ENCODE measurements around the gene TPM3. TPM values are rescaled to one million over a fixed set of nuclear protein-coding genes. Genes with fewer than 3 reads are reported as not detected.

The TPM3 gene
- total and polyA plus RNA-seq, 10 donors = 221 to 596 (median 429) TPM

GRCh38 chr1:154142358-154142757, 49.5 kb downstream of the TPM3 start:
- intact Hi-C loops (cut with DNase I; ENCODE audit: low total_unique reads) = loop anchor here (10.0 kb wide), 1 partner anchor 128 kb away; no protein-coding TSS in a partner anchor
- TF ChIP-seq POLR2A (IDR thresholded peaks at IDR 0.05) = no peak
- no peak for TF ChIP-seq POLR2AphosphoS5 (IDR thresholded peaks at IDR 0.05)
- TF ChIP-seq, protein P1, sequence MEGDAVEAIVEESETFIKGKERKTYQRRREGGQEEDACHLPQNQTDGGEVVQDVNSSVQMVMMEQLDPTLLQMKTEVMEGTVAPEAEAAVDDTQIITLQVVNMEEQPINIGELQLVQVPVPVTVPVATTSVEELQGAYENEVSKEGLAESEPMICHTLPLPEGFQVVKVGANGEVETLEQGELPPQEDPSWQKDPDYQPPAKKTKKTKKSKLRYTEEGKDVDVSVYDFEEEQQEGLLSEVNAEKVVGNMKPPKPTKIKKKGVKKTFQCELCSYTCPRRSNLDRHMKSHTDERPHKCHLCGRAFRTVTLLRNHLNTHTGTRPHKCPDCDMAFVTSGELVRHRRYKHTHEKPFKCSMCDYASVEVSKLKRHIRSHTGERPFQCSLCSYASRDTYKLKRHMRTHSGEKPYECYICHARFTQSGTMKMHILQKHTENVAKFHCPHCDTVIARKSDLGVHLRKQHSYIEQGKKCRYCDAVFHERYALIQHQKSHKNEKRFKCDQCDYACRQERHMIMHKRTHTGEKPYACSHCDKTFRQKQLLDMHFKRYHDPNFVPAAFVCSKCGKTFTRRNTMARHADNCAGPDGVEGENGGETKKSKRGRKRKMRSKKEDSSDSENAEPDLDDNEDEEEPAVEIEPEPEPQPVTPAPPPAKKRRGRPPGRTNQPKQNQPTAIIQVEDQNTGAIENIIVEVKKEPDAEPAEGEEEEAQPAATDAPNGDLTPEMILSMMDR (IDR thresholded peaks at IDR 0.05 in 8 of 11, conservative IDR thresholded peaks at IDR 0.05 in 3 of 11) = no peak

DNA sequence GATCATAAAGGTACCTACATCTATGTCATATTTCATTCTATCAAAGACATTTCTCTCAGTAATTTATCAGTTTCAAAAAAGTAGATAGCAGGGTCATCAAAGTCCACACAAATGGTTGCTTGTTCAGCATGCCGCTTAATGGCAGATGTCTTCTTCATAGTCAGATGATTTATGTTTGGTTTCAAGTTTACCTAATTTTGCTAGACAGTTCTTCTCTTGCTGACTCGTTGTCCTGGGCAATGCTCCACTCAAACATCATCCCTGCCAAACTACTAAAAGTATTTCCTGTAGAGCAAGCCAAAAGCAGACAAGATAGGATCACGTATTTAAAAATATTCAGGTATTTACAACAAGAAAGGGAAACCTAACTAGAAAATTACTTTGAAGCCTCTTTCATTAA, 50.7 kb downstream of the TPM3 start:
- 54 to 63% (median 57%) methylated on average over 3 of the region's 3 CpGs for WGBS, 5 donors
- Histone ChIP-seq H3K4me1 (no peaks in the 10 kb centered on the region), H3K27me3 (replicated peaks in 1 of 7) (no peaks in the 10 kb centered on the region), H3K27ac (no peak overlapping the region), H3K9me3 (no peaks in the 10 kb centered on the region), H3K36me3 (no peaks in the 10 kb centered on the region), H3K4me3 (no peak overlapping the region)
- TF ChIP-seq, protein P1 (IDR thresholded peaks at IDR 0.05 in 8 of 11, conservative IDR thresholded peaks at IDR 0.05 in 3 of 11) = no peak
- no peak for TF ChIP-seq POLR2A (IDR thresholded peaks at IDR 0.05)
- TF ChIP-seq POLR2AphosphoS5 (IDR thresholded peaks at IDR 0.05) = no peak
- intact Hi-C loops (cut with DNase I; ENCODE audit: low total_unique reads) = loop anchor here (10.0 kb wide), 1 partner anchor 126 kb away; no protein-coding TSS in a partner anchor
- DNase-seq = no peak

More at GRCh38 chr1:154142358-154142757, 49.5 kb downstream of the TPM3 start:
- no peaks in the 10 kb centered on the region for H3K4me1 ChIP-seq
- no peaks in the 10 kb centered on the region for H3K27me3 ChIP-seq (replicated peaks in 1 of 7)
- H3K27ac ChIP-seq = no peak overlapping the region
- H3K4me3 ChIP-seq = no peak overlapping the region
- no peaks in the 10 kb centered on the region for H3K36me3 ChIP-seq
- no peaks in the 10 kb centered on the region for H3K9me3 ChIP-seq
- DNase-seq = no peak
- WGBS, 5 donors = 88 to 98% (median 96%) methylated on average over 6 of the region's 6 CpGs

DNA sequence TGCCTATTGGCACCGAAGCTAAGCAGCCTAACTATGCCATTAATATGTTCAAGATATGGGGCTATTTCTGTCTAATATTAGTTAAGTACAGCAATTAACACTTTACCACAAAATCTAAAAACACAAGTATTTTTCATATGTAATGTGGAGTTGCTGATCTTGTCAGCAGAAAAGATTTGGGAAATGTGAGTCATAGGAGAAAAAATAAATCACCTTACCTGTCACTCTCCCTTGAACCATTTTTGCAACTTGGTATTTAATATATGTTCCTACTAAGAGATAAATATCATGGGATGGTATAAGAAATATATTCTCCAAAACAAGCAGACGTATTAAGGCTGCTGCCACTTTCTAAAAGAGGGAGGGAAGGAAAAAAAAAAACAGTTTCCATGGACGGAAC, 54.0 kb downstream of the TPM3 start:
- Histone ChIP-seq H3K4me3 (no peak overlapping the region), H3K27ac (no peak overlapping the region), H3K27me3 (replicated peaks in 1 of 7) (no peaks in the 10 kb centered on the region), H3K36me3 (no peaks in the 10 kb centered on the region), H3K4me1 (no peaks in the 10 kb centered on the region), H3K9me3 (no peaks in the 10 kb centered on the region)
- intact Hi-C loops (cut with DNase I; ENCODE audit: low total_unique reads) = no loop called here
- no peak for TF ChIP-seq POLR2AphosphoS5 (IDR thresholded peaks at IDR 0.05)
- TF ChIP-seq POLR2A (IDR thresholded peaks at IDR 0.05) = no peak
- TF ChIP-seq, protein P1 (IDR thresholded peaks at IDR 0.05 in 8 of 11, conservative IDR thresholded peaks at IDR 0.05 in 3 of 11) = no peak
- no peak for DNase-seq
- 80 to 96% (median 85%) methylated on average over 3 of the region's 3 CpGs for WGBS, 5 donors

DNA sequence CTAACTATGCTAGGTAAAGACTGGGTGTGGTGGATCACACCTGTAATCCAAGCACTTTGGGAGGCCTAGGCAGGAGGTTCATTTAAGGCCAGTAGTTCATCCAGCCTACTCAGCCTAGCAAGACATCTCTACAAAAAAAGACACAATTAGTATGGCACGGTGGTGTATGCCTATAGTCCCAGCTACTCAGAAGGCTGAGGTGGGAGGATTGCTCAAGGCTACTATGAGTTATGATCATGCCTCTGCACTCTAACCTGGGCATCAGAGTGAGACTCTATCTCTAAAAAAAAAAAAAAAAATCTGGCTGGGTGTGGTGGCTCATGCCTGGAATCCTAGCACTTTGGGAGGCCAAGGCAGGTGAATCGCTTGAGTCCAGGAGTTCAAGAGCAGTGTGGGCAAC, 58.6 kb downstream of the TPM3 start:
- DNase-seq = no peak
- WGBS, 5 donors = 86 to 98% (median 95%) methylated on average over 2 of the region's 2 CpGs
- Histone ChIP-seq H3K36me3 (no peaks in the 10 kb centered on the region), H3K4me1 (no peaks in the 10 kb centered on the region), H3K27me3 (replicated peaks in 1 of 7) (no peaks in the 10 kb centered on the region), H3K27ac (no peak overlapping the region), H3K4me3 (no peak overlapping the region), H3K9me3 (no peaks in the 10 kb centered on the region)
- intact Hi-C loops (cut with DNase I; ENCODE audit: low total_unique reads) = no loop called here
- no peak for TF ChIP-seq POLR2A (IDR thresholded peaks at IDR 0.05)
- TF ChIP-seq, protein P1 (IDR thresholded peaks at IDR 0.05 in 8 of 11, conservative IDR thresholded peaks at IDR 0.05 in 3 of 11) = no peak
- TF ChIP-seq POLR2AphosphoS5 (IDR thresholded peaks at IDR 0.05) = no peak
